IPS-18a (cell line): ENCODE measurements around the gene OSMR.

Source experiments
- H3K27ac ChIP-seq: one replicate; pipeline ENCODE4 v1.5.1; 2013; ENCODE audit warnings: low read length
- H3K27me3 ChIP-seq: one replicate; pipeline ENCODE4 v1.6.1; 2013; ENCODE audit warnings: mild to moderate bottlenecking, low read length; ENCODE audit not compliant: control insufficient read depth, insufficient read depth
- H3K36me3 ChIP-seq: one replicate; pipeline ENCODE4 v1.6.1; 2013; ENCODE audit warnings: low read depth, low read length; ENCODE audit not compliant: control insufficient read depth
- H3K4me1 ChIP-seq: one replicate; pipeline ENCODE4 v1.6.1; 2013; ENCODE audit warnings: low read depth, low read length; ENCODE audit not compliant: control insufficient read depth
- H3K4me3 ChIP-seq: one replicate; pipeline ENCODE4 v1.5.1; 2013; ENCODE audit warnings: low read length
- H3K9ac ChIP-seq: one replicate; pipeline ENCODE4 v1.6.1; 2013; ENCODE audit warnings: mild to moderate bottlenecking, low read length, moderate library complexity
- H3K9me3 ChIP-seq: one replicate; pipeline ENCODE4 v1.6.1; 2013; ENCODE audit warnings: low read depth, low read length; ENCODE audit not compliant: control insufficient read depth

Gene OSMR

DNA sequence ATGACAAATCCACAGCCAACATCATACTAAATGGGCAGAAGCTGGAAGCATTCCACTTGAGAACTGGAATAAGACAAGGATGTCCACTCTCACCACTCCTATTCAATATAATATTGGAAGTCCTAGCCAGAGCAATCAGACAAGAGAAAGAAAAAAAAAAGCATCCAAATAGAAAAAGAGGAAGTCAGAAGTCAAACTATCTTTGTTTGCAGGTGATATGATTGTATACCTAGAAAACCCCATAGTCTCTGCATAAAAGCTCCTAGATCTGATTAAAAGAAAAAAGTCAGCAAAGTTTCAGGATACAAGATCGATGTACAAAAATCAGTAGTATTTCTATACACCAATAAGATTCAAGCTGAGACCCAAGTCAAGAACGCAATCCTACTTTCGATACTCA lies 66.1 kb downstream of the OSMR start:
- Histone ChIP-seq H3K9me3 (peaks cover 4% of the 10 kb centered on the region), H3K27me3 (no peaks in the 10 kb centered on the region), H3K4me3 (no peak overlapping the region), H3K9ac (no peak overlapping the region), H3K27ac (no peak overlapping the region), H3K36me3 (no peaks in the 10 kb centered on the region), H3K4me1 (peaks cover 3% of the 10 kb centered on the region)

DNA sequence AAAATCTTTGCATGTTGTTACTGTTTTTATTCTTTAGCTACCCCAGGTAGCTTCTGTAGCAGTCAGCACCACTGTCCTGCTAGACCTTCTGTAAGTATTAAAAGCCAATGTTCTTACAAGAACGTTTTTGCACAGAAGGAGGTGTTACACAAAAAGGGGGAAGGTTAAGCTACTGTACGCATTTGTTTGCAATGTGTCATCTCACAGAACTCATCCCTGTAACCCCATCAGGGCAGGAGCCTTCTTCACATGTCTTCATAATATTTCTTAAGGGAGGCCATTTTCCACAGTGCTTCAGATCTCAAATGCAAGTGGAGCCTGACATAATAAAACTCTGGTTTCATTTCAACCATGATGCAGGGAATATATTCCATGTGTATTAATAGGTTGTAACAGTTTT lies 67.9 kb downstream of the OSMR start:
- Histone ChIP-seq H3K9me3 (peaks cover 4% of the 10 kb centered on the region), H3K4me1 (peaks cover 3% of the 10 kb centered on the region), H3K27ac (no peak overlapping the region), H3K9ac (no peak overlapping the region), H3K4me3 (no peak overlapping the region), H3K27me3 (no peaks in the 10 kb centered on the region), H3K36me3 (no peaks in the 10 kb centered on the region)

DNA sequence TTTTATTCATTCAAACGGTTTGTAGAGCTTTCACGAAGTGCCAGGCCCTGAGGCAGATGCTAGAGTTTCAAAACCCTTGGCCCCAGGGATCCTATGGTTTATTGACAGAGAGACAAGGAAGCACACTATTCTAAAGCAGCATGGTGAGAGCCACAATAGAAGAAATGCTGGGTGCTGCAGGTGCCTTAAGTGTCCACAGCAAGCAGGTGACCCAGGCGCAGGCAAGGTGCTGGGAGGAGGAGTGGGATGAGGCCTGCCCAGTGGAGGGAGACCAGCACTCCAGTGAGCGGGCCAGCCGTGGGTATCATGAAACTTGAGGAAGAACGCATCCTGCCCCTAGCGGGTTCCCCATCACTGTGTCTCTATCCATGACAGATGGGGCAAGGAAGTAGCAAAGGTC lies 71.0 kb downstream of the OSMR start:
- Histone ChIP-seq H3K4me1 (peaks cover 3% of the 10 kb centered on the region), H3K27me3 (no peaks in the 10 kb centered on the region), H3K36me3 (no peaks in the 10 kb centered on the region)

DNA sequence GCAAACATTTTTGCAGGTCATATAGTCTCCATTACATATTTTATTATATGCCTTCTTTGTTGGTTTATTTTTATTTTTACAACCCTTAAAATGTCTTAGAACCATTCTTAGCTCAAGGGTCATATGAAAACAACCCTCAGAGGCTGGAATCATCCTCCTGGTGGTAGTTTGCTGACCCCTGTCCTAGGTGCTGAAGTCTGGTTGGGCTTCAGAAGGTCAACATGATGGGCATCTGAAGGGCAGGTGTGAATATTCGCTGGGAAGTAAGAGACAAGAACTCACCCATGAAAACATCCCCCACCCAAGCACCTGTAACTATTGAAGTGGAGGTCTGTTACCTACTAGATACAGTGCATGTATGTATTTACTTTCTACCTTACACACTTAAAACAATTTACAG lies 75.4 kb downstream of the OSMR start:
- H3K4me1 ChIP-seq: peaks cover 3% of the 10 kb centered on the region
- H3K9ac ChIP-seq: no peak overlapping the region
- H3K36me3 ChIP-seq: no peaks in the 10 kb centered on the region
- H3K27me3 ChIP-seq: no peaks in the 10 kb centered on the region
- H3K27ac ChIP-seq: no peak overlapping the region
- H3K9me3 ChIP-seq: no peaks in the 10 kb centered on the region
- no peak overlapping the region for H3K4me3 ChIP-seq

More for the DNA sequence above, 71.0 kb downstream of the OSMR start:
- Histone ChIP-seq H3K4me3 (no peak overlapping the region), H3K9me3 (peaks cover 2% of the 10 kb centered on the region), H3K9ac (no peak overlapping the region), H3K27ac (no peak overlapping the region)

DNA sequence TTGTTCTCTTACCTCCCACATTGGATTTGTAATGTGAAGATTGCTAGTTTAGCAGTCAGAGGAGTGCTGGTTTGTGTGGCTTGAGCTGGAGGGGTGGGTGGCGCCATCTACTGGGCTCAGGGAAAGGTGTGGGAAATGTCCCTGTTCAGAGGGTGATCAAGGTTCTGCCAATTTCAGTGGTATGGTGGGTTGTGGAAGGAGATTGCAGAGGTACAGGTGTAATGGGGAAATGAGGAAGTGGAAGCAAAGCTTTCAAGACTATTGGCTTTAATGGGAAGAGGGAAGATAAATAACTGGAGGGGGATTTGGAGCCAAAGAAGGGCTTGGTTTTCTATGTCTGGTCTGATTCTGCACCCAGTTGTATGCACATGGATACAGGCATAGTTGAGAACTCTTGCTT lies 76.4 kb downstream of the OSMR start:
- Histone ChIP-seq H3K9ac (no peak overlapping the region), H3K27ac (no peak overlapping the region), H3K4me3 (no peak overlapping the region), H3K4me1 (no peaks in the 10 kb centered on the region), H3K27me3 (no peaks in the 10 kb centered on the region), H3K9me3 (no peaks in the 10 kb centered on the region), H3K36me3 (no peaks in the 10 kb centered on the region)

DNA sequence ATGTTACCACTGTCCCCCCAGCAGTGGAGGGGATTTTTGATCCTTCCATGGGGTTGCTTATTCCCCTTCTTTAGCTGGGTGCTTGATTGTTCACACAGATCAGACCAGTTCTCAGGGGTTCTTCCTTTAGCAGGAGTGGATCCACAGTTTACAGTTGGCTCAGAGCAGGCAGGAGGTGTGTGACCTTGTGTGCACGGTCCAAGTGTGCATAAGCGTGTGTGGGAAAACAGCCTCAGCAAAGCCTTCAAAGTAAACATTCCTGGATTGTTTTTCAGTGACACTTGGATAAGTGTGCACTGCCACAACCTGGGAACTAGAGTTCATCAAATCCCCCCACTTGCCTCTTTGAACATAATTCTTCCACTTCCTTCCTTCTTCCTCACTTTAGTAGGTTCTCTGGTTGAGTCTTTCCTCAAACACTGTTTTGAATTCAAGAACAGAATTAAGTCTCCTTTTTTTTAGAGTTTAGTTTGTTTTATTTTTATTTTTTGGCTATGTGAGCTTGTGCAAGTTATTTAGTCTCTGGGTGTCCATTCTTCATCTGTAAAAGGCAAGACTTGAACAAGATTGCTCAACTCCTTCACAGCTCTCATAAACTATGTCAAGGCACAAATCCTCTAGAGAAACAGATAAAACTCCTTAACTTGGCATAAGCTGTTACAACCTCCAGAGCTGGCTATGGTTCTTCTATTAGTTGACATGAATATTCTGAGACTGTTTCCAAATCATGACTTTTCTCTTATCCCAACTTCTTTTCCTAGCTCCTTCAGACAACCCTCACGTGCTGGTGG lies 78.0 kb downstream of the OSMR start:
- Histone ChIP-seq H3K4me3 (no peak overlapping the region), H3K9me3 (no peaks in the 10 kb centered on the region), H3K27me3 (no peaks in the 10 kb centered on the region), H3K27ac (no peak overlapping the region), H3K36me3 (no peaks in the 10 kb centered on the region), H3K4me1 (no peaks in the 10 kb centered on the region), H3K9ac (no peak overlapping the region)

DNA sequence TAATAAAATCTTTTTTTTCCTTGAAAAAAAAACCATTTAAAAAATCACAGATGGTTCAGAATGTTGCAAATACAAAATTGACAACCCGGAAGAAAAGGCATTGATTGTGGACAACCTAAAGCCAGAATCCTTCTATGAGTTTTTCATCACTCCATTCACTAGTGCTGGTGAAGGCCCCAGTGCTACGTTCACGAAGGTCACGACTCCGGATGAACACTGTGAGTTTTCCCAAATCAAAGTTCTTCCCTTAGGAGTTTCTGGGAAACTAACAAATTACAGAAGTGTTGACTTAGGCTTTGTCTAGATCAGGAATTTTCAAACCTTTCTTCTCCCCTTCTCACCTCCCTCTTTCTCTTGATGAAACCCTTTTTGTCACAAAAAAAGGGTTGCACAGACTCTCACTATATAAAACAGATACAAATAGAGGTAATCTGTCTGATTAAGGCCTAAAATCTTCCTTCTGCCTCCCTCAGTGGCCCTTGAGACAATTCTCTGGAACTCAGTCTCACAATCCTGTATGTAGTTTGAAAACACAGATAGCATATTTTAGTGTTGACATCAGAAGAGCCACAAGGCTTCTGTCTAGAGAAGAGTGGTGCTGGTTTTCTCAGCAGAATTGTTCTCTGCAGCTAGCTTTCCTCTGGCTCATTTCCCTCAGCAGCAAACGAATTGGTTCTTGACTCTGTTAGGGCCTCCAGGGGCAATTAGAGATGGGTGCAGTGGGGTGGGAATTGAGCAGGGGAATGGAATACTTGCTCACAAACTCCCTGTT lies 79.5 kb downstream of the OSMR start:
- no peak overlapping the region for H3K27ac ChIP-seq
- H3K4me1 ChIP-seq: no peaks in the 10 kb centered on the region
- no peaks in the 10 kb centered on the region for H3K36me3 ChIP-seq
- no peak overlapping the region for H3K9ac ChIP-seq
- no peaks in the 10 kb centered on the region for H3K27me3 ChIP-seq
- no peak overlapping the region for H3K4me3 ChIP-seq
- no peaks in the 10 kb centered on the region for H3K9me3 ChIP-seq

DNA sequence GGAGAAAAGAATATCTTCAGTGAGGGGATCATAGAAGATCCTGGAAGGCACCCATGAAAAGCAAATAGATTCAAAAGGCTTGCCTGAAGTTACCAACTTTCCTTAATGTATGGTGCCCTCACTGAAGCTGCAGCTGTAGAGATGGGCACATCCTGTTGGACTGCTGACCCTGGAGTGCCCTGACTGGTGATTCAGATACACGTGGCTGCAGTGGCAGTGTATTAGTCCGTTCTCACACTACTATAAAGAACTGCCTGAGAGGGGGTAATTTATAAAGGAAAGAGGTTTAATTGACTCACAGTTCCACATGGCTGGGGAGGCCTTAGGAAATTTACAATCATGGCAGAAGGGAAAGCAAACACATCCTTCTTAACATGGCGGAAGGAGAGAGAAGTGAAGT lies 80.3 kb downstream of the OSMR start:
- Histone ChIP-seq H3K27ac (no peak overlapping the region), H3K27me3 (no peaks in the 10 kb centered on the region), H3K9ac (no peak overlapping the region), H3K4me3 (no peak overlapping the region), H3K4me1 (no peaks in the 10 kb centered on the region), H3K9me3 (no peaks in the 10 kb centered on the region), H3K36me3 (no peaks in the 10 kb centered on the region)

DNA sequence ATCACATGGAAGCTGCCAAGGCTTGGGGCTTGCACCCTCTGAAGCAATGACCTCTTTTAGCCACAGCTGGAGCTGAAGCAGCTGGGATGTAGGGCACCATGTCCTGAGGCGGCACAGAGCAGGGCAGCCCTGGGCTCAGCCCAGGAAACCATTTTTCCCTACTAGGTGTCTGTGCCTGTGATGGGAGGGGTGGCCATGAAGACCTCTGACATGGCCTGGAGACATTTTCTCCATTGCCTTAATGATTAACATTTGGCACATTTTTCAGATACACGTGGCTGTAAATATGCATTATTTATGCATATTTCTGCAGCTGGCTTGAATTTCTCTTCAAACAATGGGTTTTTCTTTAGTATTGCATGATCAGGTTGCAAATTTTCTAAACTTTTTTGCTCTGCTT lies 81.7 kb downstream of the OSMR start:
- H3K27ac ChIP-seq: no peak overlapping the region
- no peak overlapping the region for H3K9ac ChIP-seq
- no peaks in the 10 kb centered on the region for H3K9me3 ChIP-seq
- no peaks in the 10 kb centered on the region for H3K36me3 ChIP-seq
- no peak overlapping the region for H3K4me3 ChIP-seq
- no peaks in the 10 kb centered on the region for H3K4me1 ChIP-seq
- H3K27me3 ChIP-seq: no peaks in the 10 kb centered on the region

DNA sequence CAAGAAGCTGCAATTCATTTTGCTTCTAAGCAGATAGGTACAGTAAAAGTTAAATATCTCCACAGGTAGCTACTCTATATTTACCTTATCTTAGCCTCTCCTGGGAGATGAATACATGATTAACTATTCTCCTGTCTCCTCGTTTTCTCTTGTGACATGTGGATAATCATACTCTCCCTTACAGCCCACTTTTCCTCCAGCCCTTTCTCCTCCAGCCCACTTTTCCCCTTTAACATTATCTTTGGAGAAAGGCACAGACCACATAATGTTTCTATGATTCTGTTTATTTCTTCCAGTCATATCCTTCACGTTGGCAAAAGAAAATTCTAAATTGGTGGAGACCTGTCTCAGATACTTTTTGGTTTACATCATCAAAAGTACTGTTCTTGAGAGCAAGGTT lies 84.0 kb downstream of the OSMR start:
- H3K27ac ChIP-seq: no peak overlapping the region
- H3K4me3 ChIP-seq: no peak overlapping the region
- H3K36me3 ChIP-seq: no peaks in the 10 kb centered on the region
- no peaks in the 10 kb centered on the region for H3K9me3 ChIP-seq
- no peak overlapping the region for H3K9ac ChIP-seq
- H3K27me3 ChIP-seq: no peaks in the 10 kb centered on the region
- H3K4me1 ChIP-seq: no peaks in the 10 kb centered on the region

DNA sequence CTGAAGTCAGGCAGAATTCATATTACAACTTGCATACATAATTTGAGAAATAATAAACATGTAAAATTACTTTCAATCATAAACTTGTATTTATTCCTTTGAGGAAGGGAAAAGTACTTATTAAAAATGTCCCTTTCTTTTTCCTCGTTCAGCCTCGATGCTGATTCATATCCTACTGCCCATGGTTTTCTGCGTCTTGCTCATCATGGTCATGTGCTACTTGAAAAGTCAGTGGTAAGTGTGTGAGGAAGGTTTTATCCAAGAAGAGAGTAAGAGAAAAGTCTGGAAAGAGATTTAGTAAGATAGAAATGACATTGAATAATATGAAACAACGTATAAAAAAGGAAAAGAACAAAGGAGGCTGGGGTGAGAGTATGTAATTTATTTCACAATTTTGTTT lies 85.9 kb downstream of the OSMR start:
- no peaks in the 10 kb centered on the region for H3K36me3 ChIP-seq
- no peaks in the 10 kb centered on the region for H3K9me3 ChIP-seq
- H3K27ac ChIP-seq: no peak overlapping the region
- H3K27me3 ChIP-seq: no peaks in the 10 kb centered on the region
- H3K4me3 ChIP-seq: no peak overlapping the region
- H3K9ac ChIP-seq: no peak overlapping the region
- no peaks in the 10 kb centered on the region for H3K4me1 ChIP-seq
